ENCODE results near the gene KLHL34.

Gene KLHL34, protein sequence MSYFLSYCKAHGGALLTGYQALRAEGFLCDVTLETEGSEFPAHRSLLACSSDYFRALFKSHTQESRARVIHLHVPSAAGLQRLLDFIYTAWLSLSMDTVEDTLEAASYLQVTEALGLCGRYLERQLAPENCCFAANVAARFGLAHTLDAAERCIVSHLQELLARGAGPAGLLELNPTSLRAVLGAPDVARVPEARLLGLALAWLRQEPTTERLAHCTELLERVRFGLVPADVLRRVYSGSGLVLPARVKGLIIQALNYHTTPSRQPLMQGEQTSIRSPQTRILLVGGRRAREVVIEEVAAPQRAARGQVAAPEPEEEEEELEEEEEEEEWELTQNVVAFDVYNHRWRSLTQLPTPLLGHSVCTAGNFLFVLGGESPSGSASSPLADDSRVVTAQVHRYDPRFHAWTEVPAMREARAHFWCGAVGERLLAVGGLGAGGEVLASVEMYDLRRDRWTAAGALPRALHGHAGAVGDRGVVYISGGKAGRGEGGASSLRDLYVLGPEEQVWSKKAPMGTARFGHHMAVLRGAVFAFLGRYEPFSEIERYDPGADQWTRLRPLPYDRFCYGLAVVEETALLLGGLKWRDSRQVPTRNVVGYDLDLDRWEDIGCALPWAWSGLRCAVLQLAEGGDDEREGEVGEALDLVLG

DNA sequence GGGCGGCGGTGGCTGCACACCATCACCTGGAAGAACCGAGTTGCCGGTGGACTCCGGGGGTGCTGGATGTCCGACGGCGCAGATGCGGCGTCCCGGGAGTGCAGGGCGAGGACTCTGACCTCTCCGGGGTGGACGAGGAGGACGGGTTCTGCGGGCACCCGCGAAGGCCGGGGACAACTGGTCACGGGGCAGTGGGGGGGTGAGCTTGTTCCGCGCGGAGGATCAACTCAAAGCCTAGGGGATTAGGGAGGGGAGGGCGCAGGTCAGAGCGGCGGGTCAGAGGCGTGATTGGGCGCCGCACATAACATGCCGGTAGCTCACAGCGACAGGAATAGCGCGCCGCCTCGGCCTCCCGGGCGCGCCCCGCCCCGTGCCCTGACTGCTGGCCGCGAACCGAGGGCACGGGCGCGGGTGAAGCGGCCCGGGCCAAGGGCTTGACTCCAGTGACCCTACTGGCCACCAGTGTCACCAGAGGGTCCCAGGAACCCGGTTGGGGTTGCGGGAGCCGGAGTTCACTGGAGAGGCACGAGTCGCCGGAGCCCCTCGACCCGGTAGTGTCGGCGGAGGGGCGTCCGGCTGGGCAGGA is at the start of gene KLHL34:
KLHL34 (minus strand) TSS at position 179 of the 586 bp plus-strand sequence. CDS start 542 bp downstream, outside the sequence.
- peak; percentile 4 for DNase-seq

GRCh38 chrX:21705225-21705624 is 47.1 kb upstream of the KLHL34 start:
- DNase-seq: no peak

GRCh38 chrX:21702725-21703124 is 44.6 kb upstream of the KLHL34 start:
- no peak for DNase-seq

GRCh38 chrX:21700967-21701366 is 42.8 kb upstream of the KLHL34 start:
- DNase-seq: no peak

DNA sequence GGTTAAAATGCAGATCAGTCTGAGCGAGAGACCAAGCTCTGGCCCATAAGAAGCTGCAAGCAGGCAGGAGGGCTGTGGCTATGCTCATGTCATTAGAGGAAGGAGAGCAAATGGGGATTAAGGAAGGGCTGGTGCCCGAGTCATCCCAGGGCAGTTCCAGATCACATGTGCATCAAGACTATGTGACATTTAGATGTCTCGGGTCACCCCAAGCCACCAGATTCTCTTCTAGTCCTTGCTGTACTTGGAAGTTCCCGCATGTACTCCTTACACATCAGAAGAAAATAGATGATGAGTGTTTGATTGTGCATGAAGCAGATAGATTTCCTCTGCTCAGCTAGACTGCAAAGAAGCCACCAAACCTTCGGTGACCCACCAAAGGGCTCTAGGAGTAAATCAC is 42.1 kb upstream of the KLHL34 start:
- DNase-seq: no peak

- no peak for DNase-seq
Observed at GRCh38 chrX:21699136-21699535, 41.0 kb upstream of the KLHL34 start.

- no peak for DNase-seq
Observed at GRCh38 chrX:21698272-21698671, 40.1 kb upstream of the KLHL34 start.

DNA sequence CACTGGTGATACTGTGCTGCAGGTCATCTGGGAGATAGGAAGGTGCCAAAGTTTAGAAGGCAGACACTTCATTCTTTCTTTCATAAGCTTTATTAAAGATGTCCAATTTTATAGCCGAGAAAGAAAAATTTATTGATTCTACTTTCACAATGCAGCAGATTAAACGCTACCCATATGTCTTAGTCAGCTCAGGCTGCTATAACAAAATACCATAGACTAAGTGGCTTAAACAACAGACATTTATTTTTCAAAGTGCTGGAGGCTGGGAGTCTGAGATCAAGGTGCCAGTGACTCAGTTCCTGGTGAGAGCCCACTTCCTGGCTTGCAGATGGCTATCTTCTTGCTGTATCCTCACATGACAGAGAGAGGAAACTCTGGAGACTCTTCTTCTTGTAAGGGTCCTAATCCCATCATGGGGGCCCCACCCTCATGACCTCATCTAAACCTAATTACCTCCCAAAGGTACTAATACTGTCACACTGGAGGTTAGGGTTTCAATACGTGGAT is 33.4 kb upstream of the KLHL34 start:
- DNase-seq: no peak

DNA sequence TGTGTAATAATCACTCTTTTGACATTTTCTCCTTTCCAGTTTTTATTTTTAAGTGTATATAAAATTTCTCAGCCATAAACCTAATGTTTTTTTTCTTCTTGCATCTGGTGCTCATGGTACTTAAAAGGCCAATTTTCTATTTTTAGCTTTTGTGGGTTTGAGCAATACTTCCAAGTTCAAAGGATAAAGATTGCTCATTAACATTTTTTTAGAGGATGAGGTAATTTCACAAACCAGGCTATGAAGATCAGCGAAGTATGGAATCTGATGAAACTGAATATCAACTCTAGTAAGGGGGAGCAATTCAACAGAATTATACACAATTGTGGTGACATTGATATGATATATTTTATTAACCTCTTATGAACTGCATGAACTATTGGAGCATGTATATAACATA is 25.8 kb upstream of the KLHL34 start:
- DNase-seq: no peak

GRCh38 chrX:21678048-21678612 is 20.0 kb upstream of the KLHL34 start:
- no peak for DNase-seq

DNA sequence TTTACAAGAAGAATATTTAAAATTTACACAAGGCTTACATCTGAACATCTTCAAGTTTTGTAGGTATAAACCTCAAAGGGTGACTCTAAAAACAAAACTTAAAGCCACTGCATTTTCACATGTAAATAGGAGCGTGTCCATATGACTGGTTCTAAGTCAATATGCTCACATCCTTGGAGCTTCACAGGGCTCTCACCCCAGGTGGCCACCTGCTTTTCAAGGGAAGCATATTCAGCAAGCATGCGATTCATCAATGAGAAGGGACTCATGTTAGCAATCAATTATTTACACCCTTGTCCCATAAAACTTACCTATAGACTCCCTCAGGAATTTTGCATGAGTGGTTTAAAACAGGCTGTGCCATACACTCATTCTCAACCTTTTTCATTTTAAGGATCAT is 17.8 kb upstream of the KLHL34 start:
- no peak for DNase-seq

- no peak for DNase-seq
Observed at GRCh38 chrX:21674430-21675186, 16.5 kb upstream of the KLHL34 start.

DNA sequence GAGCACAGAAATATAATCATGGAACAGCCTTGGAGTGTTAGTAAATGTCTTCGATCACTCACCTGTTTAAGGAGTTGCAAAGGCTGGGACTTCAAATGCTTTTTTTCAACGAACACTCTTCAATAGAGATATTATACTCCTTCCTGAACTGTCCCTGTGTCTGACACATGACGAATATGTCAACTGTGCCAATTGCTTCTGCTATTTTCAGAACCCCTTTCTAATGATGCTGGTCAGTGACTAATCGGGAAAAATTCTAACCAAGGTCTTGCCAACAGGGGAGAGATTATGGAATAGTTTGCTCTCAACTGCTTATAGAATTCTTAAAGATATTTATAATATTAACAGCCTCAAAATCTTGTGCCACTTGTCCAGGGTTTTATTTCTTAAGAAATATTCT is 8.5 kb upstream of the KLHL34 start:
- DNase-seq: no peak

DNA sequence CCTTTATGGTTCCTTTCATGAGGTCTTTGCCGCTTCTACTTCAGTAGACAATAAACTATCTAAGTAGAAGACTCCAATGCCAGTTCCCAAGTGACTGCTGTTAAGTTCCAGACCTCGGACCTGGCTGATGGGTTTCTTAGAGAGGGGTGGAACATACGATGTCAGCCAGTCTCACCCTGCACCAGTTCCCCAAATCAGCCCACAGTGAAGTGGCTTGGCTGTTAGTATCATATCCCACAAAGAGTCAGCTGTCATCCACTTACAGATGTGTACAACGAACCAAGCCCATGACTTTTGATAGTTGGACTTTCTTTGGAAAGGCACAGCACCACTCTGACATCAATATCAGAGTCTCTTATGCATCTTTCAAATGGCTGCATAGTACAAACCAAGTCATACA is 8.1 kb upstream of the KLHL34 start:
- no peak for DNase-seq

GRCh38 chrX:21662761-21663160 is 4.6 kb upstream of the KLHL34 start:
- no peak for DNase-seq

GRCh38 chrX:21661316-21661715 is 3.2 kb upstream of the KLHL34 start:
- no peak for DNase-seq

GRCh38 chrX:21660156-21660555 is 2.0 kb upstream of the KLHL34 start:
- DNase-seq: no peak

DNA sequence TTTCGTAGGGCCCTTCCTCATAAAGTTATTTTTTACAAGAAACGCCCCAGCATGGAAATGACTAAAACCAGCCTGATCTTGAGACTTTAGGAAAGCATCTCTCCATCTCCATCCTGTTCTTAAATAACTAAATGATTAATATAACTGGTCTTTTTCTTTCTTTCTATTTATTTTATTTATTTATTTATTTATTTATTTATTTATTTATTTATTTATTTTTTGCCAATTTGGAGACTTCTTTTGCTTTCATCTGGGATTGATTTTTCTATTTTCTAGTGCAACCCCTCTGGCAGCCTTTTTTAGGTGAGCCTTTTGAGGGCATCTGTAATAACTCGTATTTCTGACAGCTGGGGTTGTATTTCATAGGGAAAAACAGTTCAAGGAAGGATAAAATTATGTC is 1.2 kb upstream of the KLHL34 start:
- no peak for DNase-seq

- peak; percentile 5 for DNase-seq
Observed at GRCh38 chrX:21658746-21659145, 616 bp upstream of the KLHL34 start.

- DNase-seq: no peak
Observed at GRCh38 chrX:21657318-21658151, 595 bp downstream of the KLHL34 start.

- no peak for DNase-seq
Observed at GRCh38 chrX:21656587-21657317, 1.4 kb downstream of the KLHL34 start.
